ENCODE results near the gene DLGAP1. TPM values are rescaled to one million over a fixed set of nuclear protein-coding genes. Genes with fewer than 3 reads are reported as not detected.

The DLGAP1 gene
- total and polyA plus RNA-seq, 2 experiments from 2014 or later = 17.0 to 48.5 TPM

GRCh38 chr18:4309227-4309626, 145.9 kb downstream of the DLGAP1 start:
- Histone ChIP-seq H3K36me3 (ENCODE audit: insufficient read depth) (no peaks in the 10 kb centered on the region), H3K4me2 (peak overlapping the region; percentile 40), H3K4me3 (peak overlapping the region; percentile 4), H3K4me1 (ENCODE audit: insufficient read depth) (peaks cover 37% of the 10 kb centered on the region), H4K20me1 (replicated peaks; ENCODE audit: insufficient read depth) (no peaks in the 10 kb centered on the region), H3K9me2 (ENCODE audit: insufficient read depth) (no peaks in the 10 kb centered on the region), H3F3A (replicated peaks; ENCODE audit: low read depth) (no peaks in the 10 kb centered on the region), H3K27me3 (ENCODE audit: insufficient read depth) (no peaks in the 10 kb centered on the region), H3K79me2 (replicated peaks; ENCODE audit: insufficient read depth) (no peaks in the 10 kb centered on the region; the same call in 1 of the 2 replicates), H3K27ac (ENCODE audit: low read depth) (no peak overlapping the region), H2AFZ (no peak overlapping the region)
- Mint-ChIP-seq H3K27ac (no peak overlapping the region), H3K36me3 (ENCODE audit: low read depth) (peaks cover 6% of the 10 kb centered on the region; the same call in 2 of the 3 replicates), H3K4me1 (peaks cover 50% of the 10 kb centered on the region), H3K27me3 (ENCODE audit: insufficient read depth, low read depth, poor library complexity) (no peaks in the 10 kb centered on the region), H3K4me3 (no peak overlapping the region), H3K9me3 (peaks cover 2% of the 10 kb centered on the region; the same call in 2 of the 3 replicates)
- no peak for TF ChIP-seq POLR2AphosphoS5 (IDR thresholded peaks at IDR 0.05; ENCODE audit: low read depth)
- TF ChIP-seq ETS1 (IDR thresholded peaks at IDR 0.05) = no peak
- TF ChIP-seq CREB1 (CRISPR knock-in tag; IDR thresholded peaks at IDR 0.05; ENCODE audit: low read depth) = no peak
- TF ChIP-seq EZH2phosphoT487 (IDR thresholded peaks at IDR 0.05; ENCODE audit: unreplicated experiment) = no peak
- TF ChIP-seq STAT1 (IDR thresholded peaks at IDR 0.05; ENCODE audit: unreplicated experiment) = no peak
- TF ChIP-seq ZNF114 (CRISPR knock-in tag; IDR thresholded peaks at IDR 0.05) = no peak
- TF ChIP-seq JUNB (IDR thresholded peaks at IDR 0.05; ENCODE audit: unreplicated experiment) = no peak
- TF ChIP-seq NANOG (IDR thresholded peaks at IDR 0.05; ENCODE audit: borderline replicate concordance) = no peak
- no peak for TF ChIP-seq EZH2 (IDR thresholded peaks at IDR 0.05; ENCODE audit: low read depth, unreplicated experiment)
- no peak for TF ChIP-seq CTCF (conservative IDR thresholded peaks at IDR 0.05; ENCODE audit: low read depth in 2 of 2)
- TF ChIP-seq ZNF331 (CRISPR knock-in tag; IDR thresholded peaks at IDR 0.05; ENCODE audit: low read depth) = no peak
- TF ChIP-seq REST (IDR thresholded peaks at IDR 0.05; ENCODE audit: unreplicated experiment) = no peak
- TF ChIP-seq ZNF462 (CRISPR knock-in tag; IDR thresholded peaks at IDR 0.05) = no peak
- DNase-seq (ENCODE audit: low spot score) (no peak), ATAC-seq (peak; percentile 23; the same call in 1 of the 3 replicates)

Measured in GM23338 (cell line).